CD4-positive, alpha-beta T cell (primary cell): Measurements from ENCODE around the gene CPNE7. TPM values are rescaled to one million over a fixed set of nuclear protein-coding genes. Genes with fewer than 3 reads are reported as not detected.
"Not testable (repeated sequence)": the region's sequence is repeated elsewhere in the genome, so short reads cannot be mapped to it uniquely, and the experiment has no call there.

Experiments
- ATAC-seq: fragments of 200-7000 bp; cut with Tn5 transposase; one replicate; pipeline ENCODE4 v1.10.0; 2022; ENCODE audit warnings: mild to moderate bottlenecking; ENCODE audit not compliant: poor library complexity
- CTCF ChIA-PET: fragments of 350-600 bp; sonication (Branson Sonifier 250); formaldehyde crosslinking; loops from one replicate; lab custom pipeline; 2021; ENCODE audit warnings: antibody characterized with exemption, inconsistent platforms; lab: Charles Lee
- POLR2A ChIA-PET: fragments of 350-600 bp; sonication (Branson Sonifier 250); formaldehyde crosslinking; loops from one replicate; lab custom pipeline; 2021; ENCODE audit warnings: antibody characterized with exemption, inconsistent platforms; lab: Charles Lee
- DNase-seq, 14 experiments: peaks; one replicate each; pipeline ENCODE4 v3.0.0-alpha.2; 2013 to 2020; ENCODE audit warnings: mixed read lengths in 2 of 14
- H3K27ac ChIP-seq, 2 donors: one replicate each; pipeline versions ENCODE4 v1.5.1 to v1.7.0; 2013; ENCODE audit warnings: low read length in 2 of 2, low read depth in 1 of 2, mild to moderate bottlenecking in 1 of 2
- H3K27me3 ChIP-seq, 2 experiments: 1 replicate in 1 of 2; 2 replicates in 1 of 2; pipeline versions ENCODE4 v1.6.1 to v1.7.0; 2013; ENCODE audit warnings: low read length in 2 of 2, control low read depth in 1 of 2, mild to moderate bottlenecking in 1 of 2, moderate library complexity in 1 of 2; ENCODE audit not compliant: insufficient read depth in 2 of 2, control insufficient read depth in 1 of 2
- H3K36me3 ChIP-seq: one replicate; pipeline ENCODE4 v1.6.1; 2013; ENCODE audit warnings: low read length, control low read depth; ENCODE audit not compliant: insufficient read depth
- H3K4me1 ChIP-seq: one replicate; pipeline ENCODE4 v1.6.1; 2013; ENCODE audit warnings: low read length, control low read depth; ENCODE audit not compliant: insufficient read depth
- H3K4me3 ChIP-seq: one replicate; pipeline ENCODE4 v1.5.1; 2013; ENCODE audit warnings: mild to moderate bottlenecking, low read length, moderate library complexity
- H3K9me3 ChIP-seq, 2 experiments: 1 replicate in 1 of 2; 2 replicates in 1 of 2; pipeline versions ENCODE4 v1.6.1 to v1.7.0; 2013; ENCODE audit warnings: low read length in 2 of 2, mild to moderate bottlenecking in 2 of 2, control low read depth in 1 of 2, moderate library complexity in 1 of 2; ENCODE audit not compliant: control insufficient read depth in 1 of 2, insufficient read depth in 1 of 2
- H3K27ac Mint-ChIP-seq: one replicate; pipeline ENCODE4 v1.8.0; 2020; ENCODE audit warnings: mixed read lengths
- H3K27me3 Mint-ChIP-seq: one replicate; pipeline ENCODE4 v1.8.0; 2021; ENCODE audit warnings: mixed read lengths
- H3K36me3 Mint-ChIP-seq: one replicate; pipeline ENCODE4 v1.8.0; 2021; ENCODE audit warnings: low read depth, mixed read lengths
- H3K4me1 Mint-ChIP-seq: one replicate; pipeline ENCODE4 v1.8.0; 2021; ENCODE audit warnings: low read depth, mixed read lengths
- H3K4me3 Mint-ChIP-seq: one replicate; pipeline ENCODE4 v1.8.0; 2020; ENCODE audit warnings: mild to moderate bottlenecking, mixed read lengths
- H3K9me3 Mint-ChIP-seq: one replicate; pipeline ENCODE4 v1.8.0; 2020; ENCODE audit warnings: mixed read lengths
- intact Hi-C, 2 experiments: fragments of 100-400 bp; cut with DNase I in 1 of 2; cut with micrococcal nuclease in 1 of 2; formaldehyde crosslinking; loops; one replicate each; pipeline versions ENCODE4 v1.15.1 to v1.9.0; 2023 to 2025; cut with DNase I, micrococcal nuclease
- total RNA-seq, 174 experiments: library from RNA in 2 of 174; stranded (reverse) in 2 of 174; gene quantifications; one replicate each; pipeline ENCODE4 v1.2.3 and lab custom pipeline; 2021 to 2026
- TF ChIP-seq, protein P1 (sequence below): fragments of 200-600 bp; IDR thresholded peaks from one replicate; pipeline ENCODE4 v1.8.0; 2022; ENCODE audit warnings: antibody characterized with exemption, mild to moderate bottlenecking

CPNE7 gene
- total RNA-seq, 2 experiments from 2014 or later = 1.0 to 1.3 TPM

GRCh38 chr16:89569506-89570341 is 5.8 kb upstream of the CPNE7 start:
- Mint-ChIP-seq H3K4me3 (no peak overlapping the region), H3K4me1 (peaks cover 40% of the 10 kb centered on the region), H3K9me3 (no peaks in the 10 kb centered on the region), H3K27ac (no peak overlapping the region), H3K36me3 (peaks cover 14% of the 10 kb centered on the region), H3K27me3 (peaks cover 17% of the 10 kb centered on the region)
- H3K27ac ChIP-seq = no peak overlapping the region
- DNase-seq (no peak), ATAC-seq (no peak)
- TF ChIP-seq, protein P1, sequence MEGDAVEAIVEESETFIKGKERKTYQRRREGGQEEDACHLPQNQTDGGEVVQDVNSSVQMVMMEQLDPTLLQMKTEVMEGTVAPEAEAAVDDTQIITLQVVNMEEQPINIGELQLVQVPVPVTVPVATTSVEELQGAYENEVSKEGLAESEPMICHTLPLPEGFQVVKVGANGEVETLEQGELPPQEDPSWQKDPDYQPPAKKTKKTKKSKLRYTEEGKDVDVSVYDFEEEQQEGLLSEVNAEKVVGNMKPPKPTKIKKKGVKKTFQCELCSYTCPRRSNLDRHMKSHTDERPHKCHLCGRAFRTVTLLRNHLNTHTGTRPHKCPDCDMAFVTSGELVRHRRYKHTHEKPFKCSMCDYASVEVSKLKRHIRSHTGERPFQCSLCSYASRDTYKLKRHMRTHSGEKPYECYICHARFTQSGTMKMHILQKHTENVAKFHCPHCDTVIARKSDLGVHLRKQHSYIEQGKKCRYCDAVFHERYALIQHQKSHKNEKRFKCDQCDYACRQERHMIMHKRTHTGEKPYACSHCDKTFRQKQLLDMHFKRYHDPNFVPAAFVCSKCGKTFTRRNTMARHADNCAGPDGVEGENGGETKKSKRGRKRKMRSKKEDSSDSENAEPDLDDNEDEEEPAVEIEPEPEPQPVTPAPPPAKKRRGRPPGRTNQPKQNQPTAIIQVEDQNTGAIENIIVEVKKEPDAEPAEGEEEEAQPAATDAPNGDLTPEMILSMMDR = no peak
- peaks cover 39% of the 10 kb centered on the region for H3K4me1 ChIP-seq
- CTCF ChIA-PET = no interaction called here
- H3K9me3 ChIP-seq = peaks cover 0 to 7% of the 10 kb centered on the region in 2 experiments
- no peak overlapping the region for H3K4me3 ChIP-seq
- intact Hi-C loops = loop anchor here in 1 of 2 experiments (10.0 kb wide), 1 partner anchor 295 kb away; no protein-coding TSS in a partner anchor
- peaks cover 4% of the 10 kb centered on the region for H3K36me3 ChIP-seq
- POLR2A ChIA-PET = interaction anchor here (0.7 kb wide), 1 partner anchor 108 kb away, joined by 3 read pairs; no protein-coding TSS in a partner anchor
- H3K27me3 ChIP-seq = peaks cover 5 to 8% of the 10 kb centered on the region in 2 experiments

DNA sequence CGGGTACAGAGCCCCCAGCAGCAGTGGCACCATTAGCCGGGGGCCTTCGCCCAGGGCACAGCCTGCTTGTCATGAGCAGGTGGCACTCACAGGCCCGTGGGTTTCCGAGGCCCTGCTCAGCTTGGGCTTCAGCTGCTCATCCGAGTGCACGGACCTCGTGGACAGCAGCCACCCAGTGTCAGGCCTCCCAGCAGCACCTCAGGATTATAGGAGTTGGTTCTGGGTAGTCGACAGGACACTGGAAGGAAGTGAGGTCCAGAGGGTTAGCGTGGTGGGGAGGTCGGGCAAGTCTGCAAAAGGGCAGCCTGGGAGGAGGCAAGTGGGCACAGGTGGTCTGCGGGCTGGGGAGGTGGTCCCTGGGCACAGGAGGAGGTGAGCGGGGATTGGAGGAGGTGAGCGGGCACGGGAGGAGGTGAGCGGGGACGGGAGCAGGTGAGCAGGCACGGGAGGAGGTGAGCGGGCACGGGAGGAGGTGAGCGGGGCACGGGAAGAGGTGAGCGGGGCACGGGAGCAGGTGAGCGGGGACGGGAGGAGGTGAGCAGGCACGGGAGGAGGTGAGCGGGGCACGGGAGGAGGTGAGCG is 5.1 kb upstream of the CPNE7 start:
- TF ChIP-seq, protein P1 = no peak
- ATAC-seq (no peak), DNase-seq (no peak)
- Histone ChIP-seq H3K27ac (no peak overlapping the region), H3K36me3 (no peaks in the 10 kb centered on the region), H3K4me1 (peaks cover 39% of the 10 kb centered on the region), H3K4me3 (no peak overlapping the region), H3K27me3 (peaks cover 8 to 11% of the 10 kb centered on the region in 2 experiments), H3K9me3 (peaks cover 0 to 7% of the 10 kb centered on the region in 2 experiments)
- H3K27me3 Mint-ChIP-seq = peaks cover 17% of the 10 kb centered on the region
- H3K4me1 Mint-ChIP-seq = peaks cover 32% of the 10 kb centered on the region
- no peak overlapping the region for H3K27ac Mint-ChIP-seq
- no peaks in the 10 kb centered on the region for H3K9me3 Mint-ChIP-seq
- intact Hi-C loops = loop anchor here in 1 of 2 experiments (10.0 kb wide), 1 partner anchor 294 kb away; no protein-coding TSS in a partner anchor
- POLR2A ChIA-PET = interaction anchor here (0.7 kb wide), 1 partner anchor 109 kb away, joined by 3 read pairs; no protein-coding TSS in a partner anchor
- no peak overlapping the region for H3K4me3 Mint-ChIP-seq
- peaks cover 7% of the 10 kb centered on the region for H3K36me3 Mint-ChIP-seq
- CTCF ChIA-PET = no interaction called here

GRCh38 chr16:89570983-89571598 is 4.5 kb upstream of the CPNE7 start:
- H3K4me3 ChIP-seq, H3K27ac ChIP-seq, H3K9me3 Mint-ChIP-seq, DNase-seq, POLR2A ChIA-PET, H3K4me3 Mint-ChIP-seq, H3K36me3 Mint-ChIP-seq, H3K9me3 ChIP-seq, H3K27ac Mint-ChIP-seq, CTCF ChIA-PET, ATAC-seq, H3K36me3 ChIP-seq: not testable (repeated sequence)
- Histone ChIP-seq H3K27me3 (peaks cover 10 to 11% of the 10 kb centered on the region in 2 experiments), H3K4me1 (peaks cover 37% of the 10 kb centered on the region)
- Mint-ChIP-seq H3K4me1 (peaks cover 26% of the 10 kb centered on the region), H3K27me3 (peaks cover 17% of the 10 kb centered on the region)
- intact Hi-C loops = loop anchor here in 1 of 2 experiments (10.0 kb wide), 1 partner anchor 294 kb away; no protein-coding TSS in a partner anchor
